ENCODE results near the gene SLC9A9.

The SLC9A9 gene

GRCh38 chr3:143819890-143820289 lies 28.4 kb downstream of the SLC9A9 start:
- no peaks in the 10 kb centered on the region for H3K27me3 ChIP-seq (replicated peaks; ENCODE audit: insufficient read depth, low read length)
- H2AFZ ChIP-seq (ENCODE audit: low read length) = no peak overlapping the region
- no peaks in the 10 kb centered on the region for H4K20me1 ChIP-seq (ENCODE audit: insufficient read depth, low read length)
- H3K79me2 ChIP-seq (ENCODE audit: low read length) = peaks cover 4% of the 10 kb centered on the region
- no peak for DNase-seq
- H3K36me3 ChIP-seq (replicated peaks; ENCODE audit: insufficient read depth, low read length) = no peaks in the 10 kb centered on the region
- H3K9me3 ChIP-seq (replicated peaks; ENCODE audit: insufficient read depth, low read length) = no peaks in the 10 kb centered on the region
- no peak overlapping the region for H3K9ac ChIP-seq (ENCODE audit: low read length)
- H3K4me3 ChIP-seq (ENCODE audit: low read length) = no peak overlapping the region
- H3K4me2 ChIP-seq (ENCODE audit: low read depth, low read length) = 0 out of 2 replicates have a peak overlapping the region, but pooled peaks have one; percentile 72
- H3K27ac ChIP-seq (ENCODE audit: low read length) = peak overlapping the region; percentile 61; the same call in 1 of the 2 replicates
- no peaks in the 10 kb centered on the region for H3K9me2 ChIP-seq (replicated peaks; ENCODE audit: insufficient read depth, low read length)
- peaks cover 54% of the 10 kb centered on the region for H3K4me1 ChIP-seq (ENCODE audit: low read length)
- TF ChIP-seq EZH2phosphoT487 (IDR thresholded peaks at IDR 0.05; ENCODE audit: low read length) (no peak), CTCF (IDR thresholded peaks at IDR 0.05; ENCODE audit: low read length) (no peak), EZH2 (optimal IDR thresholded peaks at IDR 0.05; ENCODE audit: low read depth, low read length) (no peak)
- H3F3A ChIP-seq (ENCODE audit: insufficient read depth, low read length) = peaks cover 29% of the 10 kb centered on the region

GRCh38 chr3:143814443-143814889 lies 33.8 kb downstream of the SLC9A9 start:
- no peak overlapping the region for H3K27ac ChIP-seq (ENCODE audit: low read length)
- peaks cover 23% of the 10 kb centered on the region for H3K4me1 ChIP-seq (ENCODE audit: low read length)
- H3K9ac ChIP-seq (ENCODE audit: low read length) = no peak overlapping the region
- no peaks in the 10 kb centered on the region for H3K79me2 ChIP-seq (ENCODE audit: low read length)
- H3K27me3 ChIP-seq (replicated peaks; ENCODE audit: insufficient read depth, low read length) = no peaks in the 10 kb centered on the region
- no peaks in the 10 kb centered on the region for H3K36me3 ChIP-seq (replicated peaks; ENCODE audit: insufficient read depth, low read length)
- DNase-seq = no peak
- no peak for TF ChIP-seq CTCF (IDR thresholded peaks at IDR 0.05; ENCODE audit: low read length)
- TF ChIP-seq EZH2 (optimal IDR thresholded peaks at IDR 0.05; ENCODE audit: low read depth, low read length) = no peak
- no peak for TF ChIP-seq EZH2phosphoT487 (IDR thresholded peaks at IDR 0.05; ENCODE audit: low read length)
- no peaks in the 10 kb centered on the region for H4K20me1 ChIP-seq (ENCODE audit: insufficient read depth, low read length)
- H3K4me2 ChIP-seq (ENCODE audit: low read depth, low read length) = peak overlapping the region; percentile 30
- H3F3A ChIP-seq (ENCODE audit: insufficient read depth, low read length) = no peaks in the 10 kb centered on the region; the same call in 1 of the 2 replicates
- no peaks in the 10 kb centered on the region for H3K9me2 ChIP-seq (replicated peaks; ENCODE audit: insufficient read depth, low read length)
- no peaks in the 10 kb centered on the region for H3K9me3 ChIP-seq (replicated peaks; ENCODE audit: insufficient read depth, low read length)
- no peak overlapping the region for H2AFZ ChIP-seq (ENCODE audit: low read length)
- no peak overlapping the region for H3K4me3 ChIP-seq (ENCODE audit: low read length)

- H3K27ac ChIP-seq (ENCODE audit: low read length) = no peak overlapping the region
- TF ChIP-seq EZH2 (optimal IDR thresholded peaks at IDR 0.05; ENCODE audit: low read depth, low read length) = no peak
- no peak for TF ChIP-seq CTCF (IDR thresholded peaks at IDR 0.05; ENCODE audit: low read length)
- no peak for TF ChIP-seq EZH2phosphoT487 (IDR thresholded peaks at IDR 0.05; ENCODE audit: low read length)
Observed at GRCh38 chr3:143812481-143812880, 35.8 kb downstream of the SLC9A9 start.

More at GRCh38 chr3:143812481-143812880, 35.8 kb downstream of the SLC9A9 start:
- no peaks in the 10 kb centered on the region for H3K9me2 ChIP-seq (replicated peaks; ENCODE audit: insufficient read depth, low read length)
- H4K20me1 ChIP-seq (ENCODE audit: insufficient read depth, low read length) = no peaks in the 10 kb centered on the region
- no peak overlapping the region for H3K4me3 ChIP-seq (ENCODE audit: low read length)
- no peaks in the 10 kb centered on the region for H3K36me3 ChIP-seq (replicated peaks; ENCODE audit: insufficient read depth, low read length)
- H3K9me3 ChIP-seq (replicated peaks; ENCODE audit: insufficient read depth, low read length) = no peaks in the 10 kb centered on the region
- no peak overlapping the region for H3K4me2 ChIP-seq (ENCODE audit: low read depth, low read length)
- H3K79me2 ChIP-seq (ENCODE audit: low read length) = no peaks in the 10 kb centered on the region
- H3K4me1 ChIP-seq (ENCODE audit: low read length) = peaks cover 19% of the 10 kb centered on the region
- H3K27me3 ChIP-seq (replicated peaks; ENCODE audit: insufficient read depth, low read length) = no peaks in the 10 kb centered on the region
- no peak overlapping the region for H2AFZ ChIP-seq (ENCODE audit: low read length)
- no peaks in the 10 kb centered on the region; the same call in 1 of the 2 replicates for H3F3A ChIP-seq (ENCODE audit: insufficient read depth, low read length)
- H3K9ac ChIP-seq (ENCODE audit: low read length) = no peak overlapping the region
- no peak for DNase-seq
